PC-9 (cell line): ENCODE measurements around the gene PLXNC1. TPM values are rescaled to one million over a fixed set of nuclear protein-coding genes. Genes with fewer than 3 reads are reported as not detected.

Experiments used
- BruUV-seq: library from RNA; stranded (reverse); fragments of 400-500 nt; replicated peaks from 2 replicates; lab custom pipeline; 2021; lab: Mats Ljungman, UMichigan
- CTCF ChIA-PET: fragments of 300-600 bp; sonication (Branson Sonifier 250); formaldehyde crosslinking; loops from one replicate; lab custom pipeline; 2022; ENCODE audit warnings: antibody characterized with exemption; lab: Charles Lee
- POLR2A ChIA-PET: fragments of 300-600 bp; sonication (Branson Sonifier 250); formaldehyde crosslinking; loops from one replicate; lab custom pipeline; 2022; ENCODE audit warnings: antibody characterized with exemption; ENCODE audit not compliant: unreplicated experiment; lab: Charles Lee
- DNase-seq, 2 experiments: peaks; one replicate each; pipeline versions ENCODE4 v3.0.0 to v3.0.0-alpha.2; 2015 to 2022; ENCODE audit warnings: mixed read lengths in 1 of 2
- H2AFZ ChIP-seq: fragments of 200-600 bp; sonication (generic); 2 replicates; pipeline ENCODE4 v1.8.1; 2017; ENCODE audit warnings: antibody characterized with exemption
- H3F3A ChIP-seq: fragments of 200-600 bp; sonication (generic); 2 replicates; pipeline ENCODE4 v1.8.1; 2017; ENCODE audit warnings: antibody characterized with exemption, mild to moderate bottlenecking, low read depth; ENCODE audit not compliant: insufficient read depth
- H3K27ac ChIP-seq: fragments of 200-600 bp; sonication (generic); 2 replicates; pipeline ENCODE4 v1.6.1; 2016; ENCODE audit warnings: mixed run types
- H3K27me3 ChIP-seq: fragments of 200-600 bp; sonication (generic); 2 replicates; pipeline ENCODE4 v1.6.1; 2016; ENCODE audit warnings: low read depth, mixed run types; ENCODE audit not compliant: insufficient read depth
- H3K36me3 ChIP-seq: fragments of 200-600 bp; sonication (generic); 2 replicates; pipeline ENCODE4 v1.6.1; 2016; ENCODE audit warnings: low read depth, mixed run types
- H3K4me1 ChIP-seq: fragments of 200-600 bp; sonication (generic); replicated peaks from 2 replicates; pipeline ENCODE4 v1.6.1; 2016; ENCODE audit warnings: mixed run types; ENCODE audit not compliant: insufficient read depth
- H3K4me2 ChIP-seq: fragments of 200-600 bp; sonication (generic); 2 replicates; pipeline ENCODE4 v1.6.1; 2017; ENCODE audit warnings: mixed run types
- H3K4me3 ChIP-seq: fragments of 200-600 bp; sonication (generic); 2 replicates; pipeline ENCODE4 v1.6.1; 2016; ENCODE audit warnings: mixed run types
- H3K79me2 ChIP-seq: fragments of 200-600 bp; sonication (generic); 2 replicates; pipeline ENCODE4 v1.6.1; 2017; ENCODE audit warnings: low read depth, mixed run types
- H3K9me2 ChIP-seq: fragments of 200-600 bp; sonication (generic); 2 replicates; pipeline ENCODE4 v1.8.1; 2017; ENCODE audit warnings: mild to moderate bottlenecking; ENCODE audit not compliant: insufficient read depth
- H3K9me3 ChIP-seq: fragments of 200-600 bp; sonication (generic); 2 replicates; pipeline ENCODE4 v1.8.1; 2016; ENCODE audit warnings: low read depth; ENCODE audit not compliant: insufficient read depth
- H4K20me1 ChIP-seq: fragments of 200-600 bp; sonication (generic); 2 replicates; pipeline ENCODE4 v1.8.1; 2017; ENCODE audit not compliant: insufficient read depth
- EZH2 ChIP-seq: fragments of 200-600 bp; sonication (generic); IDR thresholded peaks from 2 replicates; pipeline ENCODE4 v1.8.0; 2017; ENCODE audit warnings: antibody characterized with exemption, low read depth
- intact Hi-C: fragments of 100-400 bp; cut with micrococcal nuclease; formaldehyde crosslinking; loops from one replicate; pipeline ENCODE4 v1.10.0; 2022; ENCODE audit not compliant: unreplicated experiment
- total RNA-seq: library from RNA; stranded (reverse); gene quantifications from 2 replicates; pipeline ENCODE4 v1.2.3, GENCODE V29; 2021
- TF ChIP-seq, protein P1 (sequence below): fragments of 200-600 bp; sonication (generic); conservative IDR thresholded peaks from 2 replicates; pipeline ENCODE4 v1.6.1; 2017; ENCODE audit warnings: mixed run types, antibody characterized with exemption, mild to moderate bottlenecking, moderate library complexity

Gene PLXNC1
- total RNA-seq, 1 experiment from 2014 or later, result 2.3 TPM

DNA sequence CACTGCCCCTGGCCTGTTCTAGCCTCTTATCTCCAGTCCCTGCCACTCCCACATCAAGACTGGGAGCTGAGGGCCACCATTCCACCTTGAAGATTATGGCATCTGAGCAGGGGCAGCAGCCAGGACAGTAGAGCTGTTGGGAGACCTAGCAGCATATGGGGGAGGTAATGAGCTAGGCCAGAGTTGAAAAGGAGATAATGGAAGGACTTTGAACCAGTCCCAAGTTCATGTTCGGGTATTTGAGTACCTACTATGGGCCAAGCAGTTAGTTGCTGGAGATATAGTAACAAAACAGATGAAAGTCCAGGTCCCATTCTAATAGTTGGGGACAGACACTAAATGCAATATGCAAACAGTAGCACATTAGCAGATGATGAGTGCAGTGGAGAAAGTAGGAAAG is 151.5 kb downstream of the PLXNC1 start:
- Histone ChIP-seq H3K9me2 (peaks cover 6% of the 10 kb centered on the region; the same call in 1 of the 2 replicates), H3K36me3 (no peaks in the 10 kb centered on the region), H3F3A (no peaks in the 10 kb centered on the region), H4K20me1 (no peaks in the 10 kb centered on the region), H2AFZ (no peak overlapping the region), H3K27ac (no peak overlapping the region), H3K4me2 (no peak overlapping the region), H3K27me3 (no peaks in the 10 kb centered on the region), H3K4me3 (no peak overlapping the region), H3K4me1 (no peaks in the 10 kb centered on the region), H3K79me2 (no peaks in the 10 kb centered on the region), H3K9me3 (no peaks in the 10 kb centered on the region)
- intact Hi-C loops, result no loop called here
- no TSS peak for BruUV-seq
- DNase-seq, result no peak
- ChIA-PET POLR2A (no interaction called here), CTCF (no interaction called here)
- TF ChIP-seq, protein P1, sequence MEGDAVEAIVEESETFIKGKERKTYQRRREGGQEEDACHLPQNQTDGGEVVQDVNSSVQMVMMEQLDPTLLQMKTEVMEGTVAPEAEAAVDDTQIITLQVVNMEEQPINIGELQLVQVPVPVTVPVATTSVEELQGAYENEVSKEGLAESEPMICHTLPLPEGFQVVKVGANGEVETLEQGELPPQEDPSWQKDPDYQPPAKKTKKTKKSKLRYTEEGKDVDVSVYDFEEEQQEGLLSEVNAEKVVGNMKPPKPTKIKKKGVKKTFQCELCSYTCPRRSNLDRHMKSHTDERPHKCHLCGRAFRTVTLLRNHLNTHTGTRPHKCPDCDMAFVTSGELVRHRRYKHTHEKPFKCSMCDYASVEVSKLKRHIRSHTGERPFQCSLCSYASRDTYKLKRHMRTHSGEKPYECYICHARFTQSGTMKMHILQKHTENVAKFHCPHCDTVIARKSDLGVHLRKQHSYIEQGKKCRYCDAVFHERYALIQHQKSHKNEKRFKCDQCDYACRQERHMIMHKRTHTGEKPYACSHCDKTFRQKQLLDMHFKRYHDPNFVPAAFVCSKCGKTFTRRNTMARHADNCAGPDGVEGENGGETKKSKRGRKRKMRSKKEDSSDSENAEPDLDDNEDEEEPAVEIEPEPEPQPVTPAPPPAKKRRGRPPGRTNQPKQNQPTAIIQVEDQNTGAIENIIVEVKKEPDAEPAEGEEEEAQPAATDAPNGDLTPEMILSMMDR, result no peak
- no peak for TF ChIP-seq EZH2

DNA sequence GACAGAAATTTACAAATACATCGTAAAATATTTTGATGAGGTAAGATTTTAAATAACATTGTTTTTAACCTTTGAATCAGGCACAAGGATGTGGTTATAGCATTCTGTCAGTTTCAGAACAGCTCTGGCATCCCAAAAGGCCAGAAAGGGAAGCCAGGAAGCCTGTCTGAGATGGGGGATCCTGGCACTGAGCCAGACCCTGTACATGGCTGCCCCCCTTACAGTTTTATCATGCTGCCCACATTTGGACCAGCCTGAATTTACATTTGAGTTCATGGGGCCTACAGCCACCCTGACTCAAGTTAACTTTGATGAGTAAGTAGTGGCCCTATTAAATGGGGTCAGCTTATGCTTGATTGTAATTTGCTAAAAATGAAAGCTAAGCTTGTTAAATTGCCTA is 155.6 kb downstream of the PLXNC1 start:
- DNase-seq, result no peak
- H3K4me3 ChIP-seq, result no peak overlapping the region
- TF ChIP-seq EZH2, result no peak
- TF ChIP-seq, protein P1, result no peak
- H2AFZ ChIP-seq, result no peak overlapping the region
- H3K9me2 ChIP-seq, result peaks cover 6% of the 10 kb centered on the region; the same call in 1 of the 2 replicates
- H3K27me3 ChIP-seq, result no peaks in the 10 kb centered on the region
- ChIA-PET CTCF (no interaction called here), POLR2A (no interaction called here)
- no TSS peak for BruUV-seq
- H3K9me3 ChIP-seq, result no peaks in the 10 kb centered on the region
- H3K4me1 ChIP-seq, result no peaks in the 10 kb centered on the region
- no peaks in the 10 kb centered on the region for H3K79me2 ChIP-seq
- 0 out of 2 replicates have a peak, but pooled peaks cover 5% of the 10 kb centered on the region for H3K36me3 ChIP-seq
- intact Hi-C loops, result no loop called here
- H3F3A ChIP-seq, result no peaks in the 10 kb centered on the region
- H3K27ac ChIP-seq, result no peak overlapping the region
- no peaks in the 10 kb centered on the region for H4K20me1 ChIP-seq
- no peak overlapping the region for H3K4me2 ChIP-seq

DNA sequence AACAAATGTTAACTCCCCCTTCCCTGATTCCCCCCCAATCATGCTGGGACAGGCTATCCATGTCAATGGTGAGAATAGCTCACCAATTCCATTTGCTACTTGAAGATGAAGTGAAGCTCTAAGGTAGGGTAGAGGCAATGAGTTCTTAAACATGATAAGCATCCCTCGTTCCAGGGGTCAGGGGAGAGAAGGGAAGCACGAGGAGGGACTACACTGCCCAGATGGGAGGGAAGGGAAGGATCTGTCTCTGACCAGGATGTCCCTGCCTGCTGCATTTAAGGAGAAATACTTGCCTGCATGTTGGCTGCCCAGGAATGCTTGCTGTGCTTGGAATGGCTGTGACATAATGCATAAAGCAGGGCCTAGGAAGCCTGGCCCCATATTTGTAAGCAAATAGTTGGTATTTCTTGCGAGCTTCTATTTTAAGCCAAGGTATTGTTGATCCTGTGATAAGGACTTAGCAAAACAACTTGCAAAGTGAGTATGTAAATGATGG is 156.2 kb downstream of the PLXNC1 start:
- Histone ChIP-seq H3K4me1 (no peaks in the 10 kb centered on the region), H3K4me3 (no peak overlapping the region), H3K27me3 (no peaks in the 10 kb centered on the region), H2AFZ (no peak overlapping the region), H4K20me1 (no peaks in the 10 kb centered on the region), H3K27ac (no peak overlapping the region), H3K9me3 (no peaks in the 10 kb centered on the region), H3K79me2 (no peaks in the 10 kb centered on the region), H3F3A (no peaks in the 10 kb centered on the region), H3K4me2 (no peak overlapping the region), H3K36me3 (0 out of 2 replicates have a peak, but pooled peaks cover 5% of the 10 kb centered on the region), H3K9me2 (peaks cover 6% of the 10 kb centered on the region; the same call in 1 of the 2 replicates)
- TF ChIP-seq EZH2, result no peak
- TF ChIP-seq, protein P1, result no peak
- no TSS peak for BruUV-seq
- no peak for DNase-seq
- intact Hi-C loops, result no loop called here
- POLR2A ChIA-PET, result no interaction called here
- CTCF ChIA-PET, result no interaction called here
